Body of pancreas (tissue), 4 donors: Measurements from ENCODE around the gene CACNB3. TPM values are rescaled to one million over a fixed set of nuclear protein-coding genes. Genes with fewer than 3 reads are reported as not detected.

Experiments
- ATAC-seq: fragments of 150-250 bp; one replicate; pipeline ENCODE4 v1.9.1; 2016
- DNase-seq, 4 donors: peaks; one replicate each; pipeline ENCODE4 v3.0.0-alpha.2; 2019
- H3K27ac ChIP-seq, 4 donors: fragments of 200-600 bp; sonication (generic); 1 replicate in 3 of 4; 2 replicates in 1 of 4; pipeline versions ENCODE4 v1.5.1 to v1.6.1; 2016 to 2019; ENCODE audit warnings: mild to moderate bottlenecking in 1 of 4, mixed read lengths in 1 of 4, moderate library complexity in 1 of 4
- H3K27me3 ChIP-seq, 2 donors: fragments of 200-600 bp; sonication (generic); one replicate each; pipeline ENCODE4 v1.6.0; 2016; ENCODE audit warnings: mild to moderate bottlenecking in 1 of 2
- H3K36me3 ChIP-seq, 2 donors: fragments of 200-600 bp; sonication (generic); replicated peaks in 1 of 2; 2 replicates each; pipeline ENCODE4 v1.5.1; 2016; ENCODE audit warnings: low read depth in 2 of 2; ENCODE audit not compliant: insufficient read depth in 1 of 2
- H3K4me1 ChIP-seq: fragments of 200-600 bp; sonication (generic); one replicate; pipeline ENCODE4 v1.6.0; 2016
- H3K4me3 ChIP-seq, 2 donors: fragments of 200-600 bp; sonication (generic); 1 replicate in 1 of 2; 2 replicates in 1 of 2; pipeline ENCODE4 v1.5.1; 2016 to 2019
- H3K9me3 ChIP-seq, 3 donors: fragments of 200-600 bp; sonication (generic); 1 replicate in 2 of 3; 2 replicates in 1 of 3; pipeline ENCODE4 v1.5.1; 2016
- CTCF ChIP-seq, 7 experiments: fragments of 450-650 bp in 4 of 7; fragments of 200-600 bp in 3 of 7; sonication (generic) in 3 of 7; IDR thresholded peaks; one replicate each; pipeline ENCODE4 v1.5.1; 2016 to 2019; ENCODE audit warnings: antibody characterized with exemption in 7 of 7
- POLR2A ChIP-seq, 3 donors: fragments of 450-650 bp; IDR thresholded peaks; one replicate each; pipeline ENCODE4 v1.6.1; 2016; ENCODE audit warnings: antibody characterized with exemption in 3 of 3, mild to moderate bottlenecking in 2 of 3
- WGBS, 2 donors: methylation state at CpG; one replicate each; pipeline ENCODE4 v1.1.5; 2017; 5-methylcytosine and 5-hydroxymethylcytosine counted together
- intact Hi-C: fragments of 100-400 bp; cut with DNase I; formaldehyde crosslinking; loops from one replicate; pipeline ENCODE4 v1.15.1; 2023
- total RNA-seq, 2 donors: library from RNA; depleted of rRNA; stranded (reverse); fragments of >200 nt; gene quantifications; one replicate each; pipeline ENCODE4 v1.1.0, GENCODE V29; 2016

CACNB3 gene
- total RNA-seq, 2 donors from 2014 or later, result 4.0 to 6.7 TPM

DNA sequence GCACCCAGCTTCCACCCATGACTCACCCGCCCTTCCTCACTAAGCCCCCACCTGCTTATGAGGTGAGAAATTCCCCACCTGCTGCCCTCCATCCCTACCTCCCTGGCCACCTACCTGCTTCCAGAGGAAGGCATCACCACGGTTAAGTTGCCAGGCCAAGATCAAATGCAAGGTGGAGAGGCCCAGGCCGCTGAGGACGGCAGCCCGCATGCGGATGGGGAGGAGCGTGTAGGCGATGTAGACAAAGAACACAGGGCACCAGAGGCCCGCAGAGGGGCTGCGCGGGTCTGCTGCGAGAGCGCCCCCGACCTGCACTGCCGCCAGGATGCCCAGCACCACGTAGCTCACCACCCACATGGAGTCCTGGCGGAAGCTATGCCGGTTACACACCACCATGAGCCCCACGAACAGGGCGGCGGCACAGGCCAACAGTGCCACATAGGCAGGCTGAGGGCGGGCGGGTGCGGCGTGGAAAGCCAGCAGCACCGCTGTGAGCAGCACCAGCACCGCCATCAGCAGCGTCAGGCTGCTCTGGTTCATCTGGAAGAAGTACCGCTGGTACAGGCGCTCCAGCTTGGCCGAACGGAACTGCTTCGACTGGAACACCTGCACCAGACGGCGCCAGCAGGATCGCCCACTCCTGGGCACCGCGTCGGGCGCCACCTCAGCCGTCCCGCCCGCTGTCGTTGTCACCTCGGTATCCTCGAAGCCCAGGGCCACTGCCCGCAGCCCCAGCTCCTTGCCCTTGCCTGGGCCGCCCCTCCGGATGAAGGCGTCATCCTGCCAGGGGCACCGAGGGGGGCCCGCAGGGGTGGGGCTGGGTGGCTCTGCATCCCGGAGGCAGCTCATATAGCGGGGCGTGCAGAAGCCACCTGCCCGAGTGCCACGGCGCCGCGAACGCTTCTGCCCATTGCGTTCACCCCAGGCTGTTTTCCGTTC is 35.6 kb upstream of the CACNB3 start:
- ATAC-seq, result no peak
- 87 to 90% methylated on average over 34 to 56 of the region's 63 CpGs for WGBS, 2 donors
- Histone ChIP-seq H3K9me3 (no peaks in the 10 kb centered on the region), H3K4me3 (no peak overlapping the region), H3K36me3 (no peaks in the 10 kb centered on the region), H3K4me1 (peaks cover 22% of the 10 kb centered on the region), H3K27me3 (no peaks in the 10 kb centered on the region), H3K27ac (no peak overlapping the region)
- TF ChIP-seq POLR2A (IDR thresholded peaks at IDR 0.05) (no peak), CTCF (IDR thresholded peaks at IDR 0.05) (no peak)
- intact Hi-C loops, result no loop called here
- no peak for DNase-seq

DNA sequence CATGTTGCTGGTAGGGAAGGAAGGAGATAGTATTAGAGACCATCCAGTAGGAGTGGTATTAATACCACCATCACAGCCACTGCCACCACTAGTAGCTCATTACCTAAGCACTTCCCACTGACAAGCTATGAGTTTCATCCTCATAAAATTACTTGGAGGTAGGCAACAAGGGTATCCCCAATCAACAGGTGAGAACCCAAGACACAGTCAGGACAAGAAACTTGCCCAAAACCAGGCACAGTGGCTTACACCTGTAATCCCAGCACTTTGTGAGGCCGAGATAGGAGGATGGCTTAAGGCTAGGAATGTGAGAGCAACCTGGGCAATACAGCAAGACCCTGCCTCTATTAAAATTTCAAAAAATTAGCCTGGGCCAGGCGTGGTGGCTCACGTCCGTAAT is 34.9 kb upstream of the CACNB3 start:
- no peaks in the 10 kb centered on the region for H3K9me3 ChIP-seq
- no peaks in the 10 kb centered on the region for H3K27me3 ChIP-seq
- TF ChIP-seq POLR2A (IDR thresholded peaks at IDR 0.05) (no peak), CTCF (IDR thresholded peaks at IDR 0.05) (no peak)
- WGBS, 2 donors, result 82 to 91% methylated on average over 4 of the region's 4 CpGs
- no peak for DNase-seq
- intact Hi-C loops, result no loop called here
- no peaks in the 10 kb centered on the region for H3K36me3 ChIP-seq
- no peak for ATAC-seq
- no peak overlapping the region for H3K4me3 ChIP-seq
- H3K4me1 ChIP-seq, result peaks cover 27% of the 10 kb centered on the region
- no peak overlapping the region for H3K27ac ChIP-seq

DNA sequence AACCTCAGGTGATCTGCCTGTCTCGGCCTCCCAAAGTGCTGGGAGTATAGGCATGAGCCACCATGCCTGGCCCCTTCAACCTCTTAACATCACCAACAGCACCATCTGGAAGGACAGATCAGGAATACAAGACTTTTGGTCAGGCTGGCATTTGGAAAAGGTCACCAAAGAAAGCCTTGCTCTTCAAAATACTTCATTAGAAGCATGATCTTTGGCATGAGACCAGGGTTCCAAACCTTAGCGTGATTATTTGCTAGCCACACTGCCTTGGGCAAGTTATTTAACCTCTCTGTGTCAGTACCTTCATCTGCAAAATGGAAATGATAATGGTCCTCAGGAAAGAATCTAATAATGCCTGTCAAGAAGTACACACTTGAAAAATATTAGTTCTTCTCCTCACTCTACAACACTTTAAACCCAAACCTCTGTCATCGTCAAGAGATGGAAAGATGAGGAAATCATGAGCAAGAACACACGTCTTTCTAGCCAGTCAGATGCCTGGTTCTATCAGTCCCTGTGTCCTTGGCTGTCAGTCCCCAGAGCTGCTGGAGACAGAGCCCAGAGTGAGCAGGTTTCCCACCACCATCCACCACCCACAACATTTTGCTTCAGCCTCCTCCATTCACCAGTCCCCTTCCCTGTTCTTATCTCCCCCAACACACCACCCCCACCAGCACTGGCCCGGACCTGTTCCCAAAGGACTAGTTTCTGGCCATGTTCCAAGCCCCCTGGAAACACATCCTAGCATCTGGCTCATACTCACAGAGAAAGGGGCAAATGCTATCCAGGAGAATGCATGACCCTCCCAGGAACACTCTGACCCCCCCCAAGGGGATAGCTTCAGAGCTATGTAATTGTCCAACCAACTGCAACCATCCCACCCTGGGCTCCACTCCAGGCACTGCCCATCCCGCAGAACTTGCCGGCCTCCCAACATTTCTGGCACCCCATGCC is 31.4 kb upstream of the CACNB3 start:
- 20 to 23% methylated on average over 6 to 7 of the region's 7 CpGs for WGBS, 2 donors
- Histone ChIP-seq H3K4me3 (no peak overlapping the region), H3K4me1 (peaks cover 34% of the 10 kb centered on the region), H3K9me3 (no peaks in the 10 kb centered on the region), H3K27me3 (no peaks in the 10 kb centered on the region), H3K36me3 (no peaks in the 10 kb centered on the region), H3K27ac (peak overlapping the region in 3 of 4 donors; percentile 11 to 99 (median 94))
- ATAC-seq (no peak), DNase-seq (no peak)
- no peak for TF ChIP-seq CTCF (IDR thresholded peaks at IDR 0.05)
- TF ChIP-seq POLR2A (IDR thresholded peaks at IDR 0.05), result no peak
- intact Hi-C loops, result no loop called here

GRCh38 chr12:48787791-48788523 is 30.3 kb upstream of the CACNB3 start:
- ATAC-seq, result no peak
- no peak for DNase-seq
- no peaks in the 10 kb centered on the region for H3K27me3 ChIP-seq

More at GRCh38 chr12:48787791-48788523, 30.3 kb upstream of the CACNB3 start:
- Histone ChIP-seq H3K9me3 (no peaks in the 10 kb centered on the region), H3K27ac (peak overlapping the region; percentile 44 to 99 (median 95)), H3K4me1 (peaks cover 34% of the 10 kb centered on the region), H3K36me3 (no peaks in the 10 kb centered on the region), H3K4me3 (peak overlapping the region; percentile 37 to 66)
- WGBS, 2 donors, result 2 to 6% methylated on average over 6 to 11 of the region's 11 CpGs
- TF ChIP-seq POLR2A (IDR thresholded peaks at IDR 0.05) (no peak), CTCF (IDR thresholded peaks at IDR 0.05) (no peak)
- intact Hi-C loops, result no loop called here
